HFF-Myc (cell line): ENCODE measurements around the gene FAAP20.

Experiments
- DNase-seq: peaks from one replicate; pipeline ENCODE4 v3.0.0-alpha.2; 2011; ENCODE audit warnings: low read depth; ENCODE audit errors: extremely low read depth
- H3K4me3 ChIP-seq: replicated peaks from 2 replicates; pipeline ENCODE4 v1.5.1; 2011; ENCODE audit warnings: low read depth, mild to moderate bottlenecking, control low read depth, low read length
- TF ChIP-seq, protein P1 (sequence below): IDR thresholded peaks from 2 replicates; pipeline ENCODE4 v1.5.1; 2012; ENCODE audit warnings: mild to moderate bottlenecking, low read depth, low read length, control low read depth; ENCODE audit errors: missing control alignments

FAAP20 gene

DNA sequence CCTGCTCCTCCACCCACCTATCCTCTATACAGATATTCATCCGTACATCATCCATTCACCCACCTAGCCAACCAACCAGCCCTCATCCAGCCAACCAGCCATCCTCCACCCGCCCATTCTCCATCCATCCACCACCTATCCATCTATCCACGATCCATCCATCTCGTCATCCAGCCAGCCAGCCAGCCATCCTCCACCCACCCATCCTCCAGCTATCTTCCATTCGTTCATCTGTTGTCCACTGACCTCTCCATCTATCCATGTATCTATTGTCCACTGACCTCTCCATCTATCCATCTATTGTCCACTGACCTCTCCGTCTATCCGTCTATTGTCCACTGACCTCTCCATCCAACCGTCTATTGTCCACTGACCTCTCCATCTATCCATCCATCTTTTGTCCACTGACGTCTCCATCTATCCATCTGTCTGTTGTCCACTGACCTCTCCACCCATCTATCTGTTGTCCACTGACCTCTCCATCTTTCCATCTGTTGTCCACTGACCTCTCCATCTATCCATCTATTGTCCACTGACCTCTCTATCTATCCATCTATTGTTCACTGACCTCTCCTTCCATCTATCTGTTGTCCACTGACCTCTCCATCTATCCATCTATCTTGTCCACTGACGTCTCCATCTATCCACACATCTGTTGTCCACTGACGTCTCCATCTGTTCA, 47.6 kb downstream of the FAAP20 start:
- TF ChIP-seq, protein P1, sequence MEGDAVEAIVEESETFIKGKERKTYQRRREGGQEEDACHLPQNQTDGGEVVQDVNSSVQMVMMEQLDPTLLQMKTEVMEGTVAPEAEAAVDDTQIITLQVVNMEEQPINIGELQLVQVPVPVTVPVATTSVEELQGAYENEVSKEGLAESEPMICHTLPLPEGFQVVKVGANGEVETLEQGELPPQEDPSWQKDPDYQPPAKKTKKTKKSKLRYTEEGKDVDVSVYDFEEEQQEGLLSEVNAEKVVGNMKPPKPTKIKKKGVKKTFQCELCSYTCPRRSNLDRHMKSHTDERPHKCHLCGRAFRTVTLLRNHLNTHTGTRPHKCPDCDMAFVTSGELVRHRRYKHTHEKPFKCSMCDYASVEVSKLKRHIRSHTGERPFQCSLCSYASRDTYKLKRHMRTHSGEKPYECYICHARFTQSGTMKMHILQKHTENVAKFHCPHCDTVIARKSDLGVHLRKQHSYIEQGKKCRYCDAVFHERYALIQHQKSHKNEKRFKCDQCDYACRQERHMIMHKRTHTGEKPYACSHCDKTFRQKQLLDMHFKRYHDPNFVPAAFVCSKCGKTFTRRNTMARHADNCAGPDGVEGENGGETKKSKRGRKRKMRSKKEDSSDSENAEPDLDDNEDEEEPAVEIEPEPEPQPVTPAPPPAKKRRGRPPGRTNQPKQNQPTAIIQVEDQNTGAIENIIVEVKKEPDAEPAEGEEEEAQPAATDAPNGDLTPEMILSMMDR: no peak
- no peak for DNase-seq
- no peak overlapping the region for H3K4me3 ChIP-seq

DNA sequence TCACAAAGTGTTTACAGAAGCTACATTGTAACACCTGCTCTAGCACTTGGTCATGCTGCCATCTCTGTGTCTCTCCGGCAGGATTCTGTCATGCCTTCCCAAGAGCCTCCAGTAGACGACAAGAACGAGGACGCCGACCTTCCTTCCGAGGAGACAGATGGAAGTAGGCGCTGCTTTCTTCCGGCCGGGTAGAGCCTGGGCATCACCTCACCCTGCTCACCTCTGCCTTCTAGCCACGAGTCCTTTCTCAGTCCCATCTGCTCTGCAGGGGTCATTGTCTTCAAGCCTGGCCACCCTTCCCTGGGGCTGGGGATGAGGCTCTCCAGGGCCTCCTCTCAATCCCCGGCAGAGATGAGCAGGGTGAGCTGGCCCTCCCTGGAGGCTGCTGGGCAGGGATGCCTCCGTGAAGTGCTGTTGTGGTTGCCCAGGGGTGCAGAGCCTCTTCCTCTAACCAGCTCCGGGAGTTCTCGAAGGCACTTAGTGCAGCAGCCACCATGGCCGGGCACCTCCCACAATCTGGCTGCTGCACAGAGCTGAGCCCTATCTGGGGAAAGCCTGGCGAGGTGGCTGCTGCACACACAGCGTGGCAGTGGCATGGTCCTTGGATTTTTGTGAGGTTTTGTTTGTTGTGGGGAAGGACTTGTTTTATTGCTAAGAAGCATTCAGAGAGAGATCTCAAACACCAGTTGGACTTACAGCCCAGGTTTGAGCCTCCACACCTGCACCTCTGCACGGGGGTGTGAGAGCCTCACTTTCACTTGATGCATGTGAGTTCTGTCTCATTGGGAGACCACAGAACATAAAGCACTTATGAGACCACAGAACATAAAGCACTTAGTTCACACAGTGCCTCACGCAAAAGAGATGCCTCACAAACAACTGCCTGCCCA, 48.4 kb downstream of the FAAP20 start:
- H3K4me3 ChIP-seq: no peak overlapping the region
- TF ChIP-seq, protein P1: no peak
- DNase-seq: no peak

DNA sequence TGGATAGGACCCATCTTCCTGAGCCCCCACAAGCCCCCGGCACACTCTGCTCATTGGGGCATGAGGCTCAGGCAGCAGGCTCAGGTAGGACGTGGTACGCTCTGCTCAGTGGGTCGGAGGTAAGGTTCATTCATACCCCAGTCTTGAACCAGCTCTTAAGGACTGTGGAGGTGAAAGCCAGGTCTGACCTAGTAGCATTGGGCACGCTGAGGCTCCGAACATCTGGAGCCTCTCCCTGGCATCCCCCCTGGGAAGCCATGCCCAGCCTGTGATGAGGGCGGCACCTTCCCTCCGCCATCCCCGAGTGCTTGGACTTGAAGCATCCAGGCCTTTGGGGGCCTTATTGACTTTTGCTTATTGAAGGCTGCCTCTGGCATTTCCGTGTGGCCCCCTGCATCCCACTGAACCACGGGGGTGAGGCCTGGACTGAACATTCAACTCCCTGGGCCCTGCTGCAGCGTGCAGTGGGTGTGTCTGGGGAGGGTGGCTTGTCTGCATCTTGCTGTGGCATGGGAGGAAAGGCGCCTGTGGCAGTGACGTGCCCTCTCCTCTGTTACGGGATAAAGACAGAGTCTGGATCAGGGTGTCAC, 50.0 kb downstream of the FAAP20 start:
- no peak for DNase-seq
- H3K4me3 ChIP-seq: no peak overlapping the region
- TF ChIP-seq, protein P1: no peak

DNA sequence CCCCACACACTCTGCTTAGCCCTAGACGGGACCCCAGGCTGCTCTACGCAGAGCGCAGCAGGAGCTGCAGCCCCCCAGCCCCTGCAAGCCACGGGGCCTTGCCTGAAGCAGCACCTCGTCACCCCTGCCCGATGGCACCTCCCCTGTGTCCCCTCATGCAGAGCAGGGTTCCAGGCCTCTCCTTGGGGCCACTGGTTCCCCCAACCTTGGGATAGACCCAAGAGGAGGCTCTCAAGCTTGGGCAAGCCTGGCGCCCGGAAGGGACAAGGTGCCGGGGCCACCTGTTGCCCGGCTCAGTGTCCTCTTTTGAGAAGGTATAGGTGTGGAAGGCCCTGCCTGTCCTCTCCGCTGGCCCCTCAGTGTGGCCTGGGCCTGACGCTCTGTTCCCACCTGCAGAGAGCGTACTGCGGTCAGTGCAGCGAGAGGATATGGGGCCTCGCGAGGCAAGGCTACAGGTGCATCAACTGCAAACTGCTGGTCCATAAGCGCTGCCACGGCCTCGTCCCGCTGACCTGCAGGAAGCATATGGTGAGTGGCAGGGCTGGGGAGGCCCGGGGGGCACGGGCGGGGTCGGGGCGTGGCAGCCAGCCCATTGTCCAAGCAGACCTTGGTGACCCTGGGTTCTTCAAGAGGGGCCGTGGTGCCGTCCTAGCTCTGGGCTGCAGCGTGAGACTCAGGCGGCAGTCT, 50.6 kb downstream of the FAAP20 start:
- no peak overlapping the region for H3K4me3 ChIP-seq
- TF ChIP-seq, protein P1: no peak
- DNase-seq: no peak

DNA sequence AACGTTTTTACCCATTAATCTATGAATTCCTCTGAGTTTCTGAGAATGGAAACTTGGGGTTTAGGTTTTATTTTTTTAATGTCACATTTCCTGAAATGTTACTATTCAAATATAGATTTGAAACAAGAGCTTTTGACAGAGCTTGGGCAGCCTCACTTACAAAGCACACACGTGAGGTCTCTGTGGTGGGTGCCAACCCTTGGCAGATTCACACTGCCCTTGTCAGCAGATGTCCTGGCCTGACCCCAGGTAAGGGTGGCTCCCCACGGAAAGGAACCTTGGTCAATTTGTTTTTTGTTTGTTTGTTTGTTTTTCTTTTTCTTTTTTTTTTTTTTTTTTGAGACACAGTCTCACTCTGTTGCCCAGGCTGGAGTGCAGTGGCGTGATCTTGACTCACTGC, 53.5 kb downstream of the FAAP20 start:
- TF ChIP-seq, protein P1: no peak
- no peak for DNase-seq
- no peak overlapping the region for H3K4me3 ChIP-seq
